ENCODE results near the gene NOS1AP. TPM values are rescaled to one million over a fixed set of nuclear protein-coding genes. Genes with fewer than 3 reads are reported as not detected.

NOS1AP gene
- total RNA-seq, 1 donor from 2014 or later = 4.5 TPM

DNA sequence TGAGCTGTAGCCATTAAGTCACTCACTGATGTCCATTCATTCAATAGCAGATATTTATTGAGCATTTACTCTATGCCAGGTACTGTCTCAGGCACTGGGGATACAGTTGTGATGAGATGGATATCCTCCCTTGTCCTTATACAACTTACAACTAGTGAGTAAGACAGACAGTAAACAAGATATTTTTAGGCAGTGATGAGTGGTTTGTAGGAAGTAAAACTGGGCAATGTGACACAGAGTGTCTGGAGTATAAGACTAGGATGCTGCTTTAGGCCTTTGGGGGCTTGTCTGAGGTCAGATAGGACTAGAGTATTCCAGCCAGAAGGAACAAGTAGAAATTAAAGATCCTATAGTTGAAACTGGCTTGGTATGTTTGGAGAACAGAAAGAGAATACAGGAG is 41.4 kb downstream of the NOS1AP start:
- DNase-seq (ENCODE audit: low spot score) = no peak
- peaks cover 3% of the 10 kb centered on the region for H3K4me1 Mint-ChIP-seq (ENCODE audit: low read depth)
- peaks cover 6% of the 10 kb centered on the region for H3K9me3 Mint-ChIP-seq (ENCODE audit: low read depth)
- no peak overlapping the region for H3K27ac Mint-ChIP-seq (ENCODE audit: unreplicated experiment)
- no peak overlapping the region for H3K4me3 Mint-ChIP-seq (ENCODE audit: unreplicated experiment)
- H3K36me3 Mint-ChIP-seq (ENCODE audit: low read depth) = peaks cover 3% of the 10 kb centered on the region
- TF ChIP-seq, protein P1, sequence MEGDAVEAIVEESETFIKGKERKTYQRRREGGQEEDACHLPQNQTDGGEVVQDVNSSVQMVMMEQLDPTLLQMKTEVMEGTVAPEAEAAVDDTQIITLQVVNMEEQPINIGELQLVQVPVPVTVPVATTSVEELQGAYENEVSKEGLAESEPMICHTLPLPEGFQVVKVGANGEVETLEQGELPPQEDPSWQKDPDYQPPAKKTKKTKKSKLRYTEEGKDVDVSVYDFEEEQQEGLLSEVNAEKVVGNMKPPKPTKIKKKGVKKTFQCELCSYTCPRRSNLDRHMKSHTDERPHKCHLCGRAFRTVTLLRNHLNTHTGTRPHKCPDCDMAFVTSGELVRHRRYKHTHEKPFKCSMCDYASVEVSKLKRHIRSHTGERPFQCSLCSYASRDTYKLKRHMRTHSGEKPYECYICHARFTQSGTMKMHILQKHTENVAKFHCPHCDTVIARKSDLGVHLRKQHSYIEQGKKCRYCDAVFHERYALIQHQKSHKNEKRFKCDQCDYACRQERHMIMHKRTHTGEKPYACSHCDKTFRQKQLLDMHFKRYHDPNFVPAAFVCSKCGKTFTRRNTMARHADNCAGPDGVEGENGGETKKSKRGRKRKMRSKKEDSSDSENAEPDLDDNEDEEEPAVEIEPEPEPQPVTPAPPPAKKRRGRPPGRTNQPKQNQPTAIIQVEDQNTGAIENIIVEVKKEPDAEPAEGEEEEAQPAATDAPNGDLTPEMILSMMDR (IDR thresholded peaks at IDR 0.05) = no peak
- H3K27me3 Mint-ChIP-seq (ENCODE audit: low read depth) = no peaks in the 10 kb centered on the region

DNA sequence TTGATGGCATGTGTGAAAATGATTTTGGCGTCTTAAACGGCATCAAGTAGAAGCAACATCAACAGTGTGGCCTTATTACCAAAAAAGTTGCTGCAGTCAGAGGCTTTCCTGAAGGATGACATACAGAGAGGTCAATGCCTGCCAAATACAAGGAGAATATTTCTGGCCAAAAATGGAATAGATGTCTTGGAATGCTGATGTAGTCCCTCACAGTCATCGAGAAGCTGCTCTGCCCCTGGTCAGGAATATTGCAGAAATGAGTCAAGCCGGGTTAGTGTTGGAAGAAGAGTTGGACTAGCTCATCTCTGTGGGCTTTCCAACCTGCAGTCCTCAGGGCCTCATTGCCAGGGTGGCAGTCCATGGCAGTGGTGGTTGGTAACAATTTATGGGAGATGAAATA is 42.1 kb downstream of the NOS1AP start:
- Mint-ChIP-seq H3K27me3 (ENCODE audit: low read depth) (no peaks in the 10 kb centered on the region), H3K4me1 (ENCODE audit: low read depth) (peaks cover 3% of the 10 kb centered on the region), H3K36me3 (ENCODE audit: low read depth) (no peaks in the 10 kb centered on the region), H3K9me3 (ENCODE audit: low read depth) (peaks cover 6% of the 10 kb centered on the region), H3K27ac (ENCODE audit: unreplicated experiment) (no peak overlapping the region), H3K4me3 (ENCODE audit: unreplicated experiment) (no peak overlapping the region)
- DNase-seq (ENCODE audit: low spot score) = no peak
- TF ChIP-seq, protein P1 (IDR thresholded peaks at IDR 0.05) = no peak

DNA sequence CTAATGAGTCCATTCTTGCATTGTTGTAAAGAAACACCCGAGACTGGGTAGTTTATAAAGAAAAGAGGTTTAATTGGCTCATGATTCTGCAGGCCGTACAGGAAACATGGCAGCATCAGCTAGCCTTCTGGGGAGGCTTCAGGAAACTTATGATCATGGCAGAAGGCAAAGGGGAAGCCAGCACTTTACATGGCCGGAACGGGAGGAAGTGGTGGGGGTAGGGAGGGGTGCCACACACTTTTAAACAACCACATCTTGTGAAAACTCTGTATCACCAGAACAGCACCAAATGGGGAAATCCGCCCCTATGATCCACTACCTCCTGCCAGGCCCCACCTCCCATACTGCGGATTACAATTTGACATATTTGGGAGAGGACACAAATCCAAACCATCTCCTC is 43.9 kb downstream of the NOS1AP start:
- TF ChIP-seq, protein P1 (IDR thresholded peaks at IDR 0.05) = no peak
- Mint-ChIP-seq H3K4me3 (ENCODE audit: unreplicated experiment) (no peak overlapping the region), H3K9me3 (ENCODE audit: low read depth) (peaks cover 6% of the 10 kb centered on the region), H3K27me3 (ENCODE audit: low read depth) (no peaks in the 10 kb centered on the region), H3K27ac (ENCODE audit: unreplicated experiment) (no peak overlapping the region), H3K4me1 (ENCODE audit: low read depth) (peaks cover 3% of the 10 kb centered on the region), H3K36me3 (ENCODE audit: low read depth) (no peaks in the 10 kb centered on the region)
- DNase-seq (ENCODE audit: low spot score) = no peak

DNA sequence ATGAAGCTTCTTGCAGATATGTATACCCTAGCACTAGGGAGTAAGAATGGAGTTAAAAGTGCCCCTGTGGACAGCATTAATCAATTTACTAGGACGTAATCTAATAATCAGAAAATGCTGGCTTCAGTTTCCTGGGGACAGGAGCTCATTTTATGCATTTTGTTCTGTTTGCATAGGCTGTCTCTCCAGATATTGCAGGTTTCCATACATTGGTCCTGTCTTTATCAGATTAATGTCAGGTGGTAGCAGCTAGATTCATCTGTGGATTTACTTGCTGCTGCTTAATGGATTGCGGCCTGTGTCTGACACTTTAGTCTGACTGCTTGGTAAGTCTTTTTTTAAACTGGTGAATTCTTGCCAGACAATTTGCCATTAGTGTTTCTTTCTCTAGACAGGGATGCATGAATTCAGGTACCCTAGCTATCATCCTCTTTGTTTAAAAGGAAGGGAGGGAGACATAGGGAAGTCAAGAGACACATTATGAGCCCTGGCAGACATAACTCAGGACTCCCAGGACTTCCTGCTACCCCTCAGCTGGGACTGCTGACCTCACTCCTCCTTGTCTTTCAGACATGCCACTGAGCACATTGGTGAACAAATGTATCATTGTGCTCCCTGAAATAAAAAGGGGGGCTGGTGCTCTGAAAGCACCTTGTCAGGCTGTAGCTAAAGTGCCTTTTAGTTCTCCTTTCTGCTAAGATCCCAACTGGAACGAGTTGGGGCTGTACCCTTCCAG is 47.7 kb downstream of the NOS1AP start:
- Mint-ChIP-seq H3K4me1 (ENCODE audit: low read depth) (no peaks in the 10 kb centered on the region), H3K36me3 (ENCODE audit: low read depth) (no peaks in the 10 kb centered on the region), H3K27ac (ENCODE audit: unreplicated experiment) (no peak overlapping the region), H3K4me3 (ENCODE audit: unreplicated experiment) (no peak overlapping the region), H3K9me3 (ENCODE audit: low read depth) (no peaks in the 10 kb centered on the region), H3K27me3 (ENCODE audit: low read depth) (no peaks in the 10 kb centered on the region)
- TF ChIP-seq, protein P1 (IDR thresholded peaks at IDR 0.05) = no peak
- DNase-seq (ENCODE audit: low spot score) = no peak

DNA sequence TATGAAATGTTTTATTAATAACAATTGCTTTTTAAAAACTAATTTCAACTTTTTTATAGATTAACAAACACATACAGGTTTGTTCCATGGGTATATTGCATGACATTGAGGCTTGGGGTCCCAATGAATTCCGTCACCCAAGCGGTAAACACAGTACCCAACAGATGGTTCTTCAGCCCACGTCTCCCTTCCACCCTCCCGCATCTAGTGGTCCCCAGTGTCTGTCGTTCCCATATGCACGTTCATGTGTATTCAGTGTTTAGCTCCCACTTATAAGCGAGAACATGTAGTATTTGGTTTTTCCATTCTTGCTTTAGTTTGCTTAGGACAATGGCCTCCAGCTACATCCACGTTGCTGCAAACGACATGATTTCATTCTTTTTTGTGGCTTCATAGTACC is 48.6 kb downstream of the NOS1AP start:
- Mint-ChIP-seq H3K36me3 (ENCODE audit: low read depth) (no peaks in the 10 kb centered on the region), H3K27ac (ENCODE audit: unreplicated experiment) (no peak overlapping the region), H3K4me3 (ENCODE audit: unreplicated experiment) (no peak overlapping the region), H3K9me3 (ENCODE audit: low read depth) (no peaks in the 10 kb centered on the region), H3K4me1 (ENCODE audit: low read depth) (no peaks in the 10 kb centered on the region), H3K27me3 (ENCODE audit: low read depth) (no peaks in the 10 kb centered on the region)
- TF ChIP-seq, protein P1 (IDR thresholded peaks at IDR 0.05) = no peak
- DNase-seq (ENCODE audit: low spot score) = no peak
